Neural progenitor cell (in vitro differentiated cells): ENCODE results near the gene MCM5. TPM values are rescaled to one million over a fixed set of nuclear protein-coding genes. Genes with fewer than 3 reads are reported as not detected.

Experiments used
- DNase-seq: peaks from one replicate; pipeline ENCODE4 v3.0.0-alpha.2; 2016; ENCODE audit warnings: low spot score
- H2AFZ ChIP-seq: fragments of 200-600 bp; sonication (generic); replicated peaks from 2 replicates; pipeline ENCODE4 v1.6.1; 2016; ENCODE audit warnings: antibody characterized with exemption
- H3F3A ChIP-seq: fragments of 200-600 bp; sonication (generic); 2 replicates; pipeline ENCODE4 v1.6.1; 2016; ENCODE audit warnings: antibody characterized with exemption, low read depth
- H3K27ac ChIP-seq: fragments of 200-600 bp; sonication (generic); 2 replicates; pipeline ENCODE4 v1.5.1; 2016; ENCODE audit warnings: mild to moderate bottlenecking
- H3K27me3 ChIP-seq: fragments of 200-600 bp; sonication (generic); 2 replicates; pipeline ENCODE4 v1.6.1; 2016; ENCODE audit warnings: mild to moderate bottlenecking, moderate library complexity
- H3K36me3 ChIP-seq: fragments of 200-600 bp; sonication (generic); 2 replicates; pipeline ENCODE4 v1.5.1; 2016
- H3K4me1 ChIP-seq: fragments of 200-600 bp; sonication (generic); 2 replicates; pipeline ENCODE4 v1.6.1; 2016; ENCODE audit warnings: mixed run types
- H3K4me2 ChIP-seq: fragments of 200-600 bp; sonication (generic); 2 replicates; pipeline ENCODE4 v1.6.1; 2016
- H3K4me3 ChIP-seq: fragments of 200-600 bp; sonication (generic); 2 replicates; pipeline ENCODE4 v1.5.1; 2016
- H3K79me2 ChIP-seq: fragments of 200-600 bp; sonication (generic); 2 replicates; pipeline ENCODE4 v1.6.1; 2016; ENCODE audit warnings: low read depth
- H3K9ac ChIP-seq: fragments of 200-600 bp; sonication (generic); 2 replicates; pipeline ENCODE4 v1.6.1; 2016
- H3K9me3 ChIP-seq: fragments of 200-600 bp; sonication (generic); 2 replicates; pipeline ENCODE4 v1.5.1; 2016; ENCODE audit warnings: low read depth
- H4K20me1 ChIP-seq: fragments of 200-600 bp; sonication (generic); 2 replicates; pipeline ENCODE4 v1.6.1; 2016; ENCODE audit warnings: low read depth
- H3K27ac Mint-ChIP-seq: 3 replicates; pipeline ENCODE4 v1.8.0; 2021; ENCODE audit warnings: mixed read lengths
- H3K27me3 Mint-ChIP-seq: 2 replicates; pipeline ENCODE4 v1.8.0; 2022; ENCODE audit warnings: low read depth, mild to moderate bottlenecking, inconsistent platforms, moderate library complexity, mixed read lengths; ENCODE audit not compliant: insufficient read depth
- H3K36me3 Mint-ChIP-seq: 3 replicates; pipeline ENCODE4 v1.8.0; 2021; ENCODE audit warnings: mixed read lengths
- H3K4me1 Mint-ChIP-seq: 3 replicates; pipeline ENCODE4 v1.8.0; 2021; ENCODE audit warnings: mixed read lengths
- H3K4me3 Mint-ChIP-seq: 3 replicates; pipeline ENCODE4 v1.8.0; 2021; ENCODE audit warnings: mild to moderate bottlenecking, moderate library complexity, mixed read lengths
- H3K9me3 Mint-ChIP-seq: 3 replicates; pipeline ENCODE4 v1.8.0; 2020; ENCODE audit warnings: mixed read lengths
- EZH2 ChIP-seq: fragments of 200-600 bp; sonication (generic); IDR thresholded peaks from 2 replicates; pipeline ENCODE4 v1.6.1; 2017; ENCODE audit warnings: antibody characterized with exemption, mild to moderate bottlenecking, moderate library complexity
- EZH2phosphoT487 ChIP-seq: fragments of 200-600 bp; sonication (generic); IDR thresholded peaks from 2 replicates; pipeline ENCODE4 v1.6.1; 2017; ENCODE audit warnings: antibody characterized with exemption
- total RNA-seq: library from RNA; depleted of rRNA; stranded (reverse); fragments of >200 nt; gene quantifications from 2 replicates; pipeline ENCODE4 v1.2.3, GENCODE V29; 2015; ENCODE audit warnings: low replicate concordance
- TF ChIP-seq, protein P1 (sequence below): fragments of 200-600 bp; sonication (generic); IDR thresholded peaks from 2 replicates; pipeline ENCODE4 v1.5.1; 2017; ENCODE audit warnings: antibody characterized with exemption, mild to moderate bottlenecking

MCM5 gene
- total RNA-seq, 1 donor from 2014 or later: 131 TPM

DNA sequence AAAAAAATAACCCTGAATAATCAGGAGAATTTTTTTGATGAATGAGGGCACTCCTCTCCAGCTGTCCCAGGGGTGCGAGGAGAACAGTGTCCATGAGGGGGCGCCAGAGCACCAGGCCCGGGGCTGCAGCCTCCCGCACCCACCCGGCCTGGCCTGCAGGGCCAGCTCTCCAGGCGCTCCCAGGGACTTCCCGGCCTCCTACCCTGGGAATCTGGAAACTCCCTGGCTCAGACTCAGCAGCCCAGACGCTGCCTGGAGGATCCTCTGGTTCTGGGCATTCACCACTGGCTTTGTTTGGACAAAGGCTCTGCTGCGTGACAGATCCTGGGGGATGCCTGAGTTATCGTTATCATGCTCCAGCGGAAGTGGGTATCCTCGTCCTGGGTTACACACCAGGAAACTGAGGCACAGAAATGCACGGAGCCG lies 31.0 kb downstream of the MCM5 start:
- Histone ChIP-seq H3K9ac (no peak overlapping the region), H3K4me1 (peaks cover 17% of the 10 kb centered on the region), H3K36me3 (peaks cover 5% of the 10 kb centered on the region), H3K27ac (no peak overlapping the region), H2AFZ (no peak overlapping the region), H3K9me3 (no peaks in the 10 kb centered on the region), H3K4me2 (no peak overlapping the region), H3K79me2 (peaks cover 19% of the 10 kb centered on the region), H4K20me1 (peaks cover 3% of the 10 kb centered on the region), H3F3A (peaks cover 37% of the 10 kb centered on the region), H3K4me3 (no peak overlapping the region), H3K27me3 (no peaks in the 10 kb centered on the region)
- DNase-seq: peak; percentile 84
- no peak overlapping the region for H3K4me3 Mint-ChIP-seq
- H3K9me3 Mint-ChIP-seq: peaks cover 10% of the 10 kb centered on the region
- peaks cover 19% of the 10 kb centered on the region for H3K4me1 Mint-ChIP-seq
- H3K36me3 Mint-ChIP-seq: peaks cover 28% of the 10 kb centered on the region
- no peak overlapping the region for H3K27ac Mint-ChIP-seq
- TF ChIP-seq EZH2phosphoT487: no peak
- TF ChIP-seq, protein P1, sequence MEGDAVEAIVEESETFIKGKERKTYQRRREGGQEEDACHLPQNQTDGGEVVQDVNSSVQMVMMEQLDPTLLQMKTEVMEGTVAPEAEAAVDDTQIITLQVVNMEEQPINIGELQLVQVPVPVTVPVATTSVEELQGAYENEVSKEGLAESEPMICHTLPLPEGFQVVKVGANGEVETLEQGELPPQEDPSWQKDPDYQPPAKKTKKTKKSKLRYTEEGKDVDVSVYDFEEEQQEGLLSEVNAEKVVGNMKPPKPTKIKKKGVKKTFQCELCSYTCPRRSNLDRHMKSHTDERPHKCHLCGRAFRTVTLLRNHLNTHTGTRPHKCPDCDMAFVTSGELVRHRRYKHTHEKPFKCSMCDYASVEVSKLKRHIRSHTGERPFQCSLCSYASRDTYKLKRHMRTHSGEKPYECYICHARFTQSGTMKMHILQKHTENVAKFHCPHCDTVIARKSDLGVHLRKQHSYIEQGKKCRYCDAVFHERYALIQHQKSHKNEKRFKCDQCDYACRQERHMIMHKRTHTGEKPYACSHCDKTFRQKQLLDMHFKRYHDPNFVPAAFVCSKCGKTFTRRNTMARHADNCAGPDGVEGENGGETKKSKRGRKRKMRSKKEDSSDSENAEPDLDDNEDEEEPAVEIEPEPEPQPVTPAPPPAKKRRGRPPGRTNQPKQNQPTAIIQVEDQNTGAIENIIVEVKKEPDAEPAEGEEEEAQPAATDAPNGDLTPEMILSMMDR: peak; percentile 99
- H3K27me3 Mint-ChIP-seq: peaks cover 7% of the 10 kb centered on the region

DNA sequence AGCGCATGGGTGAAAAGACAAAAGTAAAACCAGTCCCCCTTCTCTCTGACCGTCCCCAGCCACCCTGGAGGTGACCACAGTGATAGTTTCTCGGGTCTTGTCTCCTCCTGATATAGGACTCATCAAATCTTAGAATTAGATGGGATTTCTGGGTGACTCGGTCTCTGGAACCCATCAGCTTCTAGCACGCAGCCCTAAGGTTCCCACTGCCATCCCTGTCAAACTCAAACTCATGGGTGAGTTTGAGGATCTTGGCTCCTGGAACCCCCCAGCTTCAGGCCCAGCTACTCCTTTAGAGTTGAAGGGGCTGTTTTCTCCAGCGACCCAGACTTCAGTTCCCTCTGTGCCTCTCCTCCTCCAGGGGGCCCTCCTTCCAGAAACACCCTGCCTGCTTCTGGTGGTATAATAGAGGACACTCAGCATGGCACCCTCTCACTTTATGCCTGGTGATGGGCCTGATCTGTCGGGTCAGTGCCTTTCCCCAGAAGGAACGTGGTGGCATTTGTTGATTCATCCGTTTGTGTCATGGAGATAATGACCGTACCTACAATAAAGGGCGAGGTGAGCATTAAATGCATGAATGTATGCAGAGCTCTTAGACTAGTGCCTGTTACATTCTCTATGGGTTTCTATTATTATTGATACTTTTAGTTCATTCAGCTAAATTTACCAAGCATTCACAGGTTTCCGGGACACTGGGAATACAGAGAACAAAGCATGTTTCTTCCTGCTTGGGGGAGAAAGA lies 31.7 kb downstream of the MCM5 start:
- no peaks in the 10 kb centered on the region for H4K20me1 ChIP-seq
- H3K9ac ChIP-seq: no peak overlapping the region
- peaks cover 30% of the 10 kb centered on the region for H3K36me3 Mint-ChIP-seq
- H3K4me1 ChIP-seq: peaks cover 9% of the 10 kb centered on the region
- TF ChIP-seq EZH2: no peak
- no peak for TF ChIP-seq EZH2phosphoT487
- TF ChIP-seq, protein P1: no peak
- H3K27ac Mint-ChIP-seq: no peak overlapping the region
- no peaks in the 10 kb centered on the region for H3K27me3 ChIP-seq
- H3K4me3 ChIP-seq: no peak overlapping the region
- peaks cover 11% of the 10 kb centered on the region for H3K4me1 Mint-ChIP-seq
- H3K4me3 Mint-ChIP-seq: no peak overlapping the region
- peaks cover 7% of the 10 kb centered on the region for H3K27me3 Mint-ChIP-seq
- H2AFZ ChIP-seq: no peak overlapping the region
- H3K36me3 ChIP-seq: peaks cover 5% of the 10 kb centered on the region
- no peak overlapping the region for H3K27ac ChIP-seq
- H3F3A ChIP-seq: peaks cover 32% of the 10 kb centered on the region
- peaks cover 19% of the 10 kb centered on the region for H3K79me2 ChIP-seq
- no peak for DNase-seq
- H3K9me3 Mint-ChIP-seq: peaks cover 10% of the 10 kb centered on the region
- H3K4me2 ChIP-seq: no peak overlapping the region
- H3K9me3 ChIP-seq: no peaks in the 10 kb centered on the region

DNA sequence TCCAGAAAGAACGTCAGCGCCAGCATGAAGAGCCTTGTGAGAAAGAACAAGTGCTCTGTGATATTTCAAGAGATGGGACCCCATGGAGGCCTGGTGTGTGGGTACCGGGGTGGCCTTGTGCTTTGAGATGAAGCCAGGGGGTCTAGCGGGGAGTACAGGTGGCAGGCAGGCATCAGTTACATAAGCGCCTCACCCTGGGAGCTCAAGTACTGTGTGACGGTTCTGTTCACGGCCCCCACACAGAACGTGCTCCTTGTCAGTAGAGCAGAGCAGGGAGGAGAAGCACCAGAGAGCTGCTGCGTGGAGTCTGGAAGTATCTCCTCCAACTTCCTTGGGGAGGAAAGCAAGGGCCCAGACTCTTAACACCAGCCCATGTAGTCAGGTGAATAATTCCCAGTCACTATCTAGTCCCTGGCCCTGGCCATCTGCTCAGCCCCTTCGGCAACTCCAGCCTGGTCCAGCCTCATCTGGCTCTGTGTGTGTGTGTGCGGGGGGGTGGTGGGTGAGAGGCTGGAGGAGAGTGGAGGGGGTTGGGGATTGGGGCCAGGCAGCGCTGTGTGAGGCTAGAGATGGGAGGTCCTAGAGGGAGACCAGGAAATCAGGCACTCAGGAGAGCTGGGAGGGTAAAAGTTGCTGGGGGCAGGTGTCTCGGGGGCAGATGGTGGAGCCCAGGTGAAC lies 32.4 kb downstream of the MCM5 start:
- no peak overlapping the region for H2AFZ ChIP-seq
- H3K36me3 Mint-ChIP-seq: peaks cover 32% of the 10 kb centered on the region
- no peak overlapping the region for H3K4me3 Mint-ChIP-seq
- H3K4me1 ChIP-seq: peaks cover 2% of the 10 kb centered on the region
- peaks cover 5% of the 10 kb centered on the region for H3K4me1 Mint-ChIP-seq
- H3K79me2 ChIP-seq: peaks cover 14% of the 10 kb centered on the region
- peaks cover 26% of the 10 kb centered on the region for H3F3A ChIP-seq
- H3K27ac ChIP-seq: no peak overlapping the region
- no peaks in the 10 kb centered on the region for H4K20me1 ChIP-seq
- H3K27ac Mint-ChIP-seq: no peak overlapping the region
- peaks cover 7% of the 10 kb centered on the region for H3K27me3 Mint-ChIP-seq
- TF ChIP-seq EZH2phosphoT487 (no peak), EZH2 (no peak)
- TF ChIP-seq, protein P1: no peak
- no peak overlapping the region for H3K4me3 ChIP-seq
- H3K9ac ChIP-seq: no peak overlapping the region
- H3K4me2 ChIP-seq: no peak overlapping the region
- no peaks in the 10 kb centered on the region for H3K9me3 ChIP-seq
- H3K36me3 ChIP-seq: peaks cover 5% of the 10 kb centered on the region
- H3K27me3 ChIP-seq: no peaks in the 10 kb centered on the region
- no peak for DNase-seq
- peaks cover 10% of the 10 kb centered on the region for H3K9me3 Mint-ChIP-seq
